ENCODE results near the gene CRACR2A.

DNA sequence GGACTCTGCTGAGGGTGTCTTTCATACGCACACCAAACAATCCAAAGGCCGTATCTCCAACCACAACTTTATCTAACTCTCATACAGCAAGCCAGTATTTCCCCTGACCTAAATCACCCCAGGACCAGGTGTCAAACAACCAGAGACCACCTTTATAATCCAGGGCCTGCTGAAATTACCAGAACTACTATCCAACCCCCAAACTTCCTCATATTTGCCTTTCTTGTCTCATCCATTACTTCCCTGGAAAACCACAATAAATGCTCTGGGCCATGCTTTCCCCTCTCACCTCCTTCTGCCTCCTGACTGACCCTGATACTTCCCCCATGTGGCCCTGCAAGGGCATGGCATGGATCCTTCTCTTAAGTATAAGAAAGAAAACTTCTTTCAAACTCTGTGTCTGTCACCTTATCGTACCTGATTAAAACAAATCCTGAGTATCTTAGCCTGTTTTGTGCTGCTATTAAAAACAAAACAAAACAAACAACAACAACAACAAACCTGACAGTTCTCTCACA, 44.7 kb upstream of the CRACR2A start:
- TF ChIP-seq, protein P1, sequence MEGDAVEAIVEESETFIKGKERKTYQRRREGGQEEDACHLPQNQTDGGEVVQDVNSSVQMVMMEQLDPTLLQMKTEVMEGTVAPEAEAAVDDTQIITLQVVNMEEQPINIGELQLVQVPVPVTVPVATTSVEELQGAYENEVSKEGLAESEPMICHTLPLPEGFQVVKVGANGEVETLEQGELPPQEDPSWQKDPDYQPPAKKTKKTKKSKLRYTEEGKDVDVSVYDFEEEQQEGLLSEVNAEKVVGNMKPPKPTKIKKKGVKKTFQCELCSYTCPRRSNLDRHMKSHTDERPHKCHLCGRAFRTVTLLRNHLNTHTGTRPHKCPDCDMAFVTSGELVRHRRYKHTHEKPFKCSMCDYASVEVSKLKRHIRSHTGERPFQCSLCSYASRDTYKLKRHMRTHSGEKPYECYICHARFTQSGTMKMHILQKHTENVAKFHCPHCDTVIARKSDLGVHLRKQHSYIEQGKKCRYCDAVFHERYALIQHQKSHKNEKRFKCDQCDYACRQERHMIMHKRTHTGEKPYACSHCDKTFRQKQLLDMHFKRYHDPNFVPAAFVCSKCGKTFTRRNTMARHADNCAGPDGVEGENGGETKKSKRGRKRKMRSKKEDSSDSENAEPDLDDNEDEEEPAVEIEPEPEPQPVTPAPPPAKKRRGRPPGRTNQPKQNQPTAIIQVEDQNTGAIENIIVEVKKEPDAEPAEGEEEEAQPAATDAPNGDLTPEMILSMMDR (conservative IDR thresholded peaks at IDR 0.05 in 1 of 2, IDR thresholded peaks at IDR 0.05 in 1 of 2; ENCODE audit: extremely low read depth in 1 of 2, insufficient read depth in 1 of 2, low read depth in 1 of 2, low read length in 2 of 2) = no peak
- TF ChIP-seq EZH2 (IDR thresholded peaks at IDR 0.05; ENCODE audit: borderline replicate concordance, low read length) = no peak

Data from mammary epithelial cell (primary cell).